Uterus (tissue), 4 donors: ENCODE measurements around the gene TMEM183A. TPM values are rescaled to one million over a fixed set of nuclear protein-coding genes. Genes with fewer than 3 reads are reported as not detected.

ENCODE experiments used
- DNase-seq, 2 donors: peaks; one replicate each; pipeline ENCODE4 v3.0.0-alpha.2; 2019 to 2020
- H3K27ac ChIP-seq, 2 donors: fragments of 200-600 bp; sonication (generic); 1 replicate in 1 of 2; 2 replicates in 1 of 2; pipeline ENCODE4 v1.5.1; 2016 to 2018
- H3K27me3 ChIP-seq, 2 donors: fragments of 200-600 bp; sonication (generic); one replicate each; pipeline ENCODE4 v1.5.1; 2018 to 2019; ENCODE audit warnings: control low read depth in 1 of 2
- H3K36me3 ChIP-seq, 2 donors: fragments of 200-600 bp; sonication (generic); one replicate each; pipeline ENCODE4 v1.5.1; 2019; ENCODE audit warnings: control low read depth in 1 of 2
- H3K4me1 ChIP-seq, 2 donors: fragments of 200-600 bp; sonication (generic); one replicate each; pipeline ENCODE4 v1.5.1; 2018 to 2019; ENCODE audit warnings: control low read depth in 1 of 2
- H3K4me3 ChIP-seq, 2 donors: fragments of 200-600 bp; sonication (generic); 1 replicate in 1 of 2; 2 replicates in 1 of 2; pipeline ENCODE4 v1.5.1; 2018 to 2019; ENCODE audit warnings: mild to moderate bottlenecking in 1 of 2
- H3K9me3 ChIP-seq, 2 donors: fragments of 200-600 bp; sonication (generic); one replicate each; pipeline ENCODE4 v1.5.1; 2019; ENCODE audit warnings: control low read depth in 1 of 2
- POLR2A ChIP-seq, 2 donors: fragments of 450-650 bp; IDR thresholded peaks; one replicate each; pipeline ENCODE4 v1.6.1; 2016; ENCODE audit warnings: antibody characterized with exemption in 2 of 2, mild to moderate bottlenecking in 1 of 2, moderate library complexity in 1 of 2
- intact Hi-C: fragments of 100-400 bp; cut with DNase I; formaldehyde crosslinking; loops from one replicate; pipeline ENCODE4 v1.15.1; 2023; ENCODE audit warnings: low total_unique reads
- total RNA-seq, 4 donors: library from RNA; depleted of rRNA in 3 of 4; stranded (reverse); fragments of >200 nt in 3 of 4; gene quantifications; one replicate each; pipeline versions ENCODE4 v1.1.0 to v1.2.4, GENCODE V29; 2014 to 2023
- TF ChIP-seq, protein P1 (sequence below), 4 experiments: fragments of 200-600 bp in 2 of 4; fragments of 450-650 bp in 2 of 4; sonication (generic) in 2 of 4; IDR thresholded peaks; one replicate each; pipeline ENCODE4 v1.5.1; 2016 to 2019; ENCODE audit warnings: antibody characterized with exemption in 4 of 4, mild to moderate bottlenecking in 2 of 4, moderate library complexity in 1 of 4
- donor health status: DM: yes; HTN: yes; CAD: no.

TMEM183A gene
- total RNA-seq, 4 donors from 2014 or later: 25.9 to 109 (median 68.1) TPM

- peak in 1 of 2 donors; percentile 0 for DNase-seq
- no peak for TF ChIP-seq POLR2A (IDR thresholded peaks at IDR 0.05)
- TF ChIP-seq, protein P1, sequence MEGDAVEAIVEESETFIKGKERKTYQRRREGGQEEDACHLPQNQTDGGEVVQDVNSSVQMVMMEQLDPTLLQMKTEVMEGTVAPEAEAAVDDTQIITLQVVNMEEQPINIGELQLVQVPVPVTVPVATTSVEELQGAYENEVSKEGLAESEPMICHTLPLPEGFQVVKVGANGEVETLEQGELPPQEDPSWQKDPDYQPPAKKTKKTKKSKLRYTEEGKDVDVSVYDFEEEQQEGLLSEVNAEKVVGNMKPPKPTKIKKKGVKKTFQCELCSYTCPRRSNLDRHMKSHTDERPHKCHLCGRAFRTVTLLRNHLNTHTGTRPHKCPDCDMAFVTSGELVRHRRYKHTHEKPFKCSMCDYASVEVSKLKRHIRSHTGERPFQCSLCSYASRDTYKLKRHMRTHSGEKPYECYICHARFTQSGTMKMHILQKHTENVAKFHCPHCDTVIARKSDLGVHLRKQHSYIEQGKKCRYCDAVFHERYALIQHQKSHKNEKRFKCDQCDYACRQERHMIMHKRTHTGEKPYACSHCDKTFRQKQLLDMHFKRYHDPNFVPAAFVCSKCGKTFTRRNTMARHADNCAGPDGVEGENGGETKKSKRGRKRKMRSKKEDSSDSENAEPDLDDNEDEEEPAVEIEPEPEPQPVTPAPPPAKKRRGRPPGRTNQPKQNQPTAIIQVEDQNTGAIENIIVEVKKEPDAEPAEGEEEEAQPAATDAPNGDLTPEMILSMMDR (IDR thresholded peaks at IDR 0.05): no peak
- intact Hi-C loops: loop anchor here (2.0 kb wide), 1 partner anchor 179 kb away; no protein-coding TSS in a partner anchor
- Histone ChIP-seq H3K9me3 (no peaks in the 10 kb centered on the region), H3K4me1 (no peaks in the 10 kb centered on the region), H3K27ac (no peak overlapping the region), H3K4me3 (no peak overlapping the region), H3K36me3 (no peaks in the 10 kb centered on the region), H3K27me3 (no peaks in the 10 kb centered on the region)
These were observed 32.7 kb downstream of the TMEM183A start for GRCh38 chr1:203039609-203040512.

- intact Hi-C loops: no loop called here
- H3K4me3 ChIP-seq: no peak overlapping the region
- no peaks in the 10 kb centered on the region for H3K27me3 ChIP-seq
- no peaks in the 10 kb centered on the region for H3K9me3 ChIP-seq
- TF ChIP-seq, protein P1 (IDR thresholded peaks at IDR 0.05): no peak
- no peak for TF ChIP-seq POLR2A (IDR thresholded peaks at IDR 0.05)
- H3K36me3 ChIP-seq: no peaks in the 10 kb centered on the region
- H3K4me1 ChIP-seq: no peaks in the 10 kb centered on the region
- no peak for DNase-seq
- H3K27ac ChIP-seq: no peak overlapping the region
These were observed 33.5 kb downstream of the TMEM183A start for GRCh38 chr1:203040513-203041275.

DNA sequence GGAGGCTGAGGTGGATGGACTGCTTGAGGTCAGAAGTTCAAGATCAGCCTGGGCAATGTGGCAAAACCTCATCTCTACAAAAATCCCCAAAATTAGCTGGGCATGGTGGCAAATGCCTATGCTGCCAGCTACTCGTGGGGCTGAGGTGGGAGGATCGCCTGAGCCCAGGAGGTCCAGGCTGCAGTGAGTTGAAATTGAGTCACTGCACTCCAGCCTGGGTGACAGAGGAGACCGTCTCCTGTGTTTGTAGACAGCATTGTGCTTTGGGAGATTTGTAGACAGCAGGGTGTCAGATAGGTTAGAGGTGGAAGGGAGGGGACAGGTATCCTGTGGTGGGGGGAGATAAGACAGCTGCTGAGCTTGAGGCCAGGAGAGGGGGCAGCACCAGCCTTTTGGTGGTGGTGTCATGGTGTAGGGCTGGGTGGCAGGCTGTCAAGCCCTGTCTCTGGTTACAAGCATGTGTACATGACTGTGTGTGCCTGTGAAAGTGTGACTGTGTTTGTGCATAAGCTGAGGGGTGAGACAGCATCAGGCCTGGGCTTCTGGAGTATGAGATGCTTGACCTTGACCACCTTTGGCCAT lies 34.3 kb downstream of the TMEM183A start:
- Histone ChIP-seq H3K9me3 (no peaks in the 10 kb centered on the region), H3K27me3 (no peaks in the 10 kb centered on the region), H3K27ac (no peak overlapping the region), H3K36me3 (no peaks in the 10 kb centered on the region), H3K4me3 (no peak overlapping the region), H3K4me1 (no peaks in the 10 kb centered on the region)
- DNase-seq: peak in 1 of 2 donors; percentile 1
- intact Hi-C loops: no loop called here
- TF ChIP-seq POLR2A (IDR thresholded peaks at IDR 0.05): no peak
- TF ChIP-seq, protein P1 (IDR thresholded peaks at IDR 0.05): no peak

- Histone ChIP-seq H3K27me3 (no peaks in the 10 kb centered on the region), H3K27ac (no peak overlapping the region), H3K4me3 (no peak overlapping the region), H3K4me1 (no peaks in the 10 kb centered on the region), H3K9me3 (no peaks in the 10 kb centered on the region), H3K36me3 (no peaks in the 10 kb centered on the region)
- intact Hi-C loops: no loop called here
- TF ChIP-seq, protein P1 (IDR thresholded peaks at IDR 0.05): no peak
- TF ChIP-seq POLR2A (IDR thresholded peaks at IDR 0.05): no peak
- no peak for DNase-seq
These were observed 36.8 kb downstream of the TMEM183A start for GRCh38 chr1:203043830-203044545.
